ENCODE measurements around the gene TSPAN7.

TSPAN7 gene

DNA sequence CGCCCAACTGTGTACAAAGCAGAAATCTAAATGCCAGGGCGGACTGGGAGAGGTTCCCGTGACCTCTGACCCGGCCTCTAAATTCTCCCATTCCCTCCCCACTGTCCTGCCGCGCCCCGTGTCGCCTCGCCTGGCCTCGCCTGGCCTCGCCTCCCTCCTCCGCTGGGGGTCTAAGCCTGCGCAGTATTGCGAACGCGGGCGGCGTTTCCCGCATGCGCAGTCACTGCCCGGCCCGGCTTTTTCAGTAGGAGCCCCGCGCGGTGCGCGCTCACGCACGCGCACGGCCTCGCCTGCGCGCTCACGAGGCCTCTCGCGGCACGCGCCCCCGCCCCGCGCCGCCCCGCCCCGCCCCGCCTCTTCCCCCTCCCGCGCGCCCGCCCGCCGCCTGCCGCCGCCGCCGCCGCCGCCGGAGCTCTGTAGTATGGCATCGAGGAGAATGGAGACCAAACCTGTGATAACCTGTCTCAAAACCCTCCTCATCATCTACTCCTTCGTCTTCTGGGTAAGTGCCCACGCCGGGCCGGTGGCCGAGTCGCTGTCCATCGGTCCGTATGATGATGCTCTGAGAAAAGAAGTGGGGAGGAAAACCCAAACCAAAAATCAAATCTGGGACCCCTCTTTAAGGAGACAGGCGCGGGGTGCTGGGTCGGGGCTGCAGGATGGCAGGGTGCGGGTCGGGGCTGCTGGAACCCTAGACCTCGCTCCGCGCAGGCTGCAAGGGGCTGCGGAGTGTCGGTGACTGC, at the start of gene TSPAN7:
Gene TSPAN7 (plus strand): TSS at position 417 of the 743 bp plus-strand sequence. CDS start 5 bp downstream, at position 422.
- peak within 1 kb of the TSS in 1 of 2 donors; percentile 65 for H3K27ac ChIP-seq
- DNase-seq (ENCODE audit: low spot score): peak; percentile 77
- no peak for TF ChIP-seq CTCF (IDR thresholded peaks at IDR 0.05)
- H3K4me3 ChIP-seq: peak within 1 kb of the TSS; percentile 69

GRCh38 chrX:38513112-38513742, 48.1 kb upstream of the TSPAN7 start:
- TF ChIP-seq CTCF (IDR thresholded peaks at IDR 0.05): no peak
- Histone ChIP-seq H3K4me3 (no peak overlapping the region), H3K27ac (no peak overlapping the region)
- DNase-seq (ENCODE audit: low spot score): no peak

- no peak for TF ChIP-seq CTCF (IDR thresholded peaks at IDR 0.05)
- Histone ChIP-seq H3K27ac (no peak overlapping the region), H3K4me3 (no peak overlapping the region)
- DNase-seq (ENCODE audit: low spot score): no peak
These were observed 47.1 kb upstream of the TSPAN7 start for GRCh38 chrX:38514016-38514854.

DNA sequence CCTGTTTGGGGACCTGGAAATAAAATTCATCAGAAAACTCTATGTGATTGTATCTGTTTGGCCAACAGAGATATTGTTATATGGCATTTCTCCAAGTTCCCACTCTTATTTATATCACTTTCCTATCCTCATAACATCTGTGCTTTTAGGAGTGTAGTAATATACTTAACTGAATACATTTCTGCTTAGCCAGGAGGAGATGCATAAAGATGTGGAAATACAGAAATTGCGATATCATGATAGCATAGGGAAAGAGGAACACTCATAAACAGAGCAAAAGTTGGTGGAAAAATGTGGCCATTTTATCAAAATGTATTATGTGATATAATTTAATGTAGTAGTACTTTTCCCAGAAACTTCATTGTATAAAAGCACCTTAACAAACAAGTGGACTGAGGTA, 46.1 kb upstream of the TSPAN7 start:
- no peak for DNase-seq (ENCODE audit: low spot score)
- H3K27ac ChIP-seq: no peak overlapping the region
- no peak for TF ChIP-seq CTCF (IDR thresholded peaks at IDR 0.05)
- no peak overlapping the region for H3K4me3 ChIP-seq

DNA sequence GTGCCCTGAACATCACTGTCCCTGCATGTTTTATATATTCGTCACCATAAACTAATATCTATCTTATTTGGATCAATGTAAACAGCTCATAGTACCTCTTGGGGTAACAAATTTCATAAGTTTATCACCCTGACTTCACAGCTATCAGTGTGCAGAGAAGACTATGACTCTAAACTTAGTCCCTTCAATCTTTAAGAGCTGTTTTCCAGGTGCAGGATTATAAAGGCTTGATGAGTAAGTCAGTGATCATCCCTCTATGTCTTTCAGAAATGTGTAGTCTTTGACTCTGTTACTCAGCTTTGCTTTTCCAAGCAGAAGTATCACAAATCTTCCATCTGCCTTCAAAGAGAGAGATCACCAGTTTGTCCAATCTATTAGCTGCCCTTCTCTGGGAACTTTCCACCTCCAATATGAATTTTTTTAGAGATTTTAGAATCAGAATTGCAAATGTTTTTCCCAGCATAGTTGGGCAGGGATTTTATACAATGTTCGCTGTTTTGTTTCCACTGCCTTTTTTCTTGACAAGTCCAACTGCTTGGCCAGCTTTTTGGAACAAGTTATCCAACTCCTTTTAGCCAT, 45.1 kb upstream of the TSPAN7 start:
- DNase-seq (ENCODE audit: low spot score): no peak
- TF ChIP-seq CTCF (IDR thresholded peaks at IDR 0.05): no peak
- H3K27ac ChIP-seq: no peak overlapping the region
- no peak overlapping the region for H3K4me3 ChIP-seq

- H3K27ac ChIP-seq: no peak overlapping the region
- no peak for TF ChIP-seq CTCF (IDR thresholded peaks at IDR 0.05)
- no peak overlapping the region for H3K4me3 ChIP-seq
- no peak for DNase-seq (ENCODE audit: low spot score)
These were observed 41.7 kb upstream of the TSPAN7 start for GRCh38 chrX:38519651-38520050.

All from coronary artery (tissue), 2 donors.